H1 (cell line): Measurements from ENCODE around the gene MPPED1. TPM values are rescaled to one million over a fixed set of nuclear protein-coding genes. Genes with fewer than 3 reads are reported as not detected.

Experiments used
- CTCF ChIA-PET: fragments of 300-600 bp; sonication (Branson Sonifier 250); formaldehyde crosslinking; loops from one replicate; lab custom pipeline; 2021; ENCODE audit not compliant: partially characterized antibody; lab: Charles Lee
- POLR2A ChIA-PET: fragments of 300-600 bp; sonication (Branson Sonifier 250); formaldehyde crosslinking; loops from one replicate; lab custom pipeline; 2021; ENCODE audit warnings: inconsistent platforms; ENCODE audit not compliant: partially characterized antibody; lab: Charles Lee
- DNase-seq, 2 experiments: peaks; one replicate each; pipeline versions ENCODE4 v3.0.0 to v3.0.0-alpha.2; 2010 to 2022; ENCODE audit warnings: low spot score in 2 of 2, low read depth in 1 of 2, mixed read lengths in 1 of 2
- FAIRE-seq: peaks from 2 replicates; lab custom pipeline; 2011; peaks lifted over from hg19 to GRCh38; lab: Jason Lieb, UNC
- H2AFZ ChIP-seq: 2 replicates; pipeline ENCODE4 v1.8.1; 2012; ENCODE audit warnings: low read length, inconsistent platforms
- H2AK5ac ChIP-seq: 2 replicates; pipeline ENCODE4 v1.6.1; 2013; ENCODE audit warnings: low read depth, low read length
- H2BK120ac ChIP-seq: replicated peaks from 2 replicates; pipeline ENCODE3; 2013; ENCODE audit warnings: low read depth, low read length, inconsistent platforms
- H2BK12ac ChIP-seq: 2 replicates; pipeline ENCODE4 v1.6.1; 2013; ENCODE audit warnings: low read depth, low read length
- H2BK15ac ChIP-seq: 2 replicates; pipeline ENCODE4 v1.6.1; 2013; ENCODE audit warnings: low read length
- H2BK20ac ChIP-seq: 2 replicates; pipeline ENCODE4 v1.6.1; 2013; ENCODE audit warnings: low read length
- H2BK5ac ChIP-seq: 2 replicates; pipeline ENCODE4 v1.6.1; 2013; ENCODE audit warnings: low read depth, low read length
- H3K14ac ChIP-seq: 2 replicates; pipeline ENCODE4 v1.6.1; 2013; ENCODE audit warnings: inconsistent platforms; ENCODE audit not compliant: insufficient read length
- H3K18ac ChIP-seq: 2 replicates; pipeline ENCODE4 v1.6.1; 2013; ENCODE audit warnings: low read length; ENCODE audit errors: extremely low read depth
- H3K23ac ChIP-seq: 2 replicates; pipeline ENCODE4 v1.6.1; 2013; ENCODE audit warnings: inconsistent platforms; ENCODE audit not compliant: insufficient read length
- H3K23me2 ChIP-seq: 2 replicates; pipeline ENCODE4 v1.6.1; 2013; ENCODE audit warnings: low read depth, low read length
- H3K27ac ChIP-seq: 2 replicates; pipeline ENCODE4 v1.6.1; 2011; ENCODE audit warnings: low read depth, low read length, inconsistent platforms
- H3K27me3 ChIP-seq, 4 experiments: replicated peaks in 1 of 4; 1 replicate in 1 of 4; 2 replicates in 3 of 4; pipeline versions ENCODE4 v1.6.1 to v1.8.1; 2011 to 2013; ENCODE audit warnings: low read length in 3 of 4, mild to moderate bottlenecking in 3 of 4, inconsistent platforms in 2 of 4, mixed read lengths in 2 of 4, moderate library complexity in 1 of 4; ENCODE audit not compliant: control insufficient read depth in 3 of 4, insufficient read depth in 3 of 4; ENCODE audit errors: extremely low read depth in 1 of 4
- H3K36me3 ChIP-seq, 4 experiments: 2 replicates each; pipeline versions ENCODE4 v1.6.1 to v1.8.1; 2011 to 2013; ENCODE audit warnings: mild to moderate bottlenecking in 4 of 4, low read length in 3 of 4, moderate library complexity in 2 of 4, control low read depth in 1 of 4, inconsistent platforms in 1 of 4; ENCODE audit not compliant: insufficient read depth in 4 of 4, control insufficient read depth in 2 of 4
- H3K4ac ChIP-seq: replicated peaks from 2 replicates; pipeline ENCODE3; 2013; ENCODE audit warnings: low read length, low read depth, mixed read lengths, inconsistent platforms; ENCODE audit not compliant: insufficient read length
- H3K4me1 ChIP-seq, 4 experiments: replicated peaks in 1 of 4; 1 replicate in 1 of 4; 2 replicates in 3 of 4; pipeline versions ENCODE4 v1.6.1 to v1.8.1; 2011 to 2013; ENCODE audit warnings: low read length in 3 of 4, inconsistent platforms in 2 of 4, mixed read lengths in 1 of 4; ENCODE audit not compliant: insufficient read depth in 4 of 4, control insufficient read depth in 3 of 4
- H3K4me2 ChIP-seq, 2 experiments: 2 replicates each; pipeline versions ENCODE4 v1.6.1 to v1.8.1; 2011 to 2013; ENCODE audit warnings: low read depth in 2 of 2, low read length in 2 of 2, control low read depth in 1 of 2, inconsistent platforms in 1 of 2, mild to moderate bottlenecking in 1 of 2; ENCODE audit not compliant: insufficient read depth in 1 of 2
- H3K4me3 ChIP-seq, 4 experiments: fragments of 200-600, 300-600 bp in 1 of 4; sonication (generic), shearing (Covaris generic), sonication (Bioruptor Twin) in 1 of 4; 2 replicates each; pipeline versions ENCODE4 v1.5.1 to v1.8.1; 2011 to 2016; ENCODE audit warnings: low read length in 4 of 4, low read depth in 3 of 4, control low read depth in 2 of 4, inconsistent platforms in 2 of 4, mild to moderate bottlenecking in 2 of 4, mixed read lengths in 1 of 4, moderate library complexity in 1 of 4; ENCODE audit not compliant: insufficient read depth in 2 of 4; ENCODE audit errors: extremely low read depth in 1 of 4
- H3K56ac ChIP-seq: replicated peaks from 2 replicates; pipeline ENCODE3; 2013; ENCODE audit warnings: low read depth, mild to moderate bottlenecking, mixed read lengths, low read length, inconsistent platforms; ENCODE audit not compliant: insufficient read length
- H3K79me1 ChIP-seq: 2 replicates; pipeline ENCODE4 v1.6.1; 2013; ENCODE audit warnings: low read depth, low read length, control low read depth
- H3K79me2 ChIP-seq, 2 experiments: 2 replicates each; pipeline versions ENCODE4 v1.6.1 to v1.8.1; 2012 to 2013; ENCODE audit warnings: low read length in 2 of 2, mild to moderate bottlenecking in 2 of 2, inconsistent platforms in 1 of 2; ENCODE audit not compliant: insufficient read depth in 2 of 2, control insufficient read depth in 1 of 2
- H3K9ac ChIP-seq, 4 experiments: replicated peaks in 1 of 4; 1 replicate in 1 of 4; 2 replicates in 3 of 4; pipeline versions ENCODE4 v1.6.1 to v1.8.1; 2011 to 2013; ENCODE audit warnings: low read depth in 3 of 4, low read length in 3 of 4, control low read depth in 2 of 4, mild to moderate bottlenecking in 2 of 4, moderate library complexity in 2 of 4, inconsistent platforms in 1 of 4; ENCODE audit errors: extremely low read depth in 1 of 4
- H3K9me3 ChIP-seq, 2 experiments: 2 replicates each; pipeline versions ENCODE4 v1.6.1 to v1.8.1; 2012 to 2013; ENCODE audit warnings: mild to moderate bottlenecking in 2 of 2, moderate library complexity in 2 of 2, control low read depth in 1 of 2, inconsistent platforms in 1 of 2, low read depth in 1 of 2, low read length in 1 of 2, mixed read lengths in 1 of 2; ENCODE audit not compliant: insufficient read depth in 2 of 2
- H4K20me1 ChIP-seq, 2 experiments: replicated peaks in 1 of 2; 2 replicates each; pipeline versions ENCODE3 to v1.8.1; 2011 to 2013; ENCODE audit warnings: inconsistent platforms in 2 of 2, low read length in 2 of 2, mild to moderate bottlenecking in 1 of 2; ENCODE audit not compliant: insufficient read depth in 2 of 2, control insufficient read depth in 1 of 2
- H4K5ac ChIP-seq: 2 replicates; pipeline ENCODE4 v1.6.1; 2013; ENCODE audit warnings: low read length, low read depth, mixed read lengths, inconsistent platforms; ENCODE audit not compliant: insufficient read length
- H4K8ac ChIP-seq: 2 replicates; pipeline ENCODE4 v1.8.0; 2013; ENCODE audit warnings: mild to moderate bottlenecking, moderate library complexity, low read length, inconsistent platforms; ENCODE audit not compliant: insufficient read depth; ENCODE audit errors: extremely low read depth
- H4K91ac ChIP-seq: replicated peaks from 2 replicates; pipeline ENCODE3; 2013; ENCODE audit warnings: low read length, mixed read lengths, inconsistent platforms; ENCODE audit not compliant: insufficient read length
- HDAC2 ChIP-seq, 2 experiments: fragments of 300-600 bp in 1 of 2; sonication (generic) in 1 of 2; IDR thresholded peaks; 2 replicates each; pipeline ENCODE4 v1.6.1; 2011 to 2012; ENCODE audit warnings: low read depth in 2 of 2, low read length in 2 of 2, mild to moderate bottlenecking in 2 of 2, moderate library complexity in 2 of 2, borderline replicate concordance in 1 of 2, inconsistent platforms in 1 of 2
- RAD21 ChIP-seq, 2 experiments: IDR thresholded peaks in 1 of 2; conservative IDR thresholded peaks in 1 of 2; 2 replicates each; pipeline ENCODE4 v1.6.1; 2011; ENCODE audit warnings: low read depth in 2 of 2, low read length in 2 of 2, improper control_type of control experiment in 1 of 2, inconsistent platforms in 1 of 2, mild to moderate bottlenecking in 1 of 2, moderate library complexity in 1 of 2
- WGBS, 2 experiments: shearing (Covaris generic) in 1 of 2; methylation state at CpG; one replicate each; pipeline versions ENCODE4 v1.1.6 to v1.1.7; 2013 to 2015; ENCODE audit warnings: low lambda C conversion rate in 2 of 2, mixed read lengths in 2 of 2, inconsistent platforms in 1 of 2, low coverage in 1 of 2, missing lambda C conversion rate in 1 of 2; ENCODE audit not compliant: insufficient replicate concordance in 2 of 2, insufficient coverage in 1 of 2, insufficient read length in 1 of 2; ENCODE audit errors: extremely low coverage in 1 of 2, missing lambda C conversion rate in 1 of 2; 5-methylcytosine and 5-hydroxymethylcytosine counted together
- polyA plus RNA-seq, 7 experiments: library from polyadenylated mRNA; depleted of rRNA in 3 of 7; stranded (reverse) in 5 of 7; unstranded in 2 of 7; fragments of >200 nt in 5 of 7; fragments of 200-250 nt in 2 of 7; gene quantifications; 1 replicate in 5 of 7; 2 replicates in 1 of 7; 4 replicates in 1 of 7; pipeline versions ENCODE4 v1.2.1 to v1.2.3, GENCODE V29; 2011 to 2013; ENCODE audit warnings: missing spikeins in 2 of 7, mixed read lengths in 2 of 7
- total RNA-seq: library from RNA; stranded (reverse); fragmentation: NEBNext Ultra II Directional; extraction: Animal tissue kit (Norgen Biotek cat#: 25700); gene quantifications from 2 replicates; pipeline ENCODE4 v1.2.1, GENCODE V29; 2021

MPPED1 gene
- total and polyA plus RNA-seq, 2 of the 8 experiments (the other 6 are each of a cell fraction or from before 2014, with no cell fraction given): 0.29 to 0.37 TPM

DNA sequence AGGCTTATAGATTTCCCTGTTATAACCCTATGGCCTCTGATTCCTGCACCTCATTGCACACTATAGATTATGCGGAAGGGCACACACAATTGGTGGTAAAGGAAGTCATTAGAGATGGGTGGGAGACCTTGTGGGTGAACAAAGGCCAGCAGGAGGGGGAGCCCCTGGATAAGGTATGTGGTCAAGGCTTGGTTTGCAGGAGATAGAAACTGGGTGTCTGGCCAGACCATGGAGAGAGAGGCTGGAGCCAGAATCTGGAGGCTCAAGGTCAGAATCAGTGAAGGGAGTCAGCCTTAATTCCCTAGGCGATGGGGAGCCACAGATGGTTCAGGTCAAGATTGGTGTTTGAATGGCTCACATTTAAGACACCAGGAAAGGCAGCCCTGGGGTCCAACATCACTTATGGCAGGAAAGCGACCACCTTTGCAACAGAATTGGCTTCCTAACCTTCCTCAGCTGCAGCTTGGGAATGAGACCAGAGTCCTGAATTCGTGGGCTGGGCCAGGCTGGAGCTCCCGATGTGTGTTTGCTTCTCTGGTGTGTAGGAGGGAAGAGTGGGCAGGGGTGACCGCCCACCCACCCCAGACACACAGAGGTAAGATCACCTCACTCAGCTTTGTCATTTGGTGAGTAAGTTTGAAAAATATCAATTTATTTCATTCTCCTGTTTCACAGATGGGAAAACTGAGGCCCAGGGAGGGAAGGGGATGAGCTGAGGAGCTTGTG, 45.9 kb upstream of the MPPED1 start:
- Histone ChIP-seq H3K4me2 (no peak overlapping the region), H4K5ac (no peak overlapping the region), H2BK20ac (no peak overlapping the region), H3K27ac (no peak overlapping the region), H3K36me3 (no peaks in the 10 kb centered on the region; a peak in 1 of 8 replicates), H4K8ac (no peak overlapping the region), H3K4me3 (no peak overlapping the region), H3K56ac (no peak overlapping the region), H3K79me1 (no peaks in the 10 kb centered on the region), H3K79me2 (no peaks in the 10 kb centered on the region), H3K9me3 (peaks cover 0 to 5% of the 10 kb centered on the region in 2 experiments; a peak in 1 of 4 replicates), H4K20me1 (no peaks in the 10 kb centered on the region), H3K4me1 (peaks cover 0 to 12% (median 6%) of the 10 kb centered on the region in 4 experiments; a peak in 6 of 7 replicates), H3K4ac (no peak overlapping the region), H2AK5ac (no peak overlapping the region), H3K14ac (no peak overlapping the region)
- DNase-seq: no peak
- POLR2A ChIA-PET: no interaction called here
- TF ChIP-seq RAD21 (IDR thresholded peaks at IDR 0.05 in 1 of 2, conservative IDR thresholded peaks at IDR 0.05 in 1 of 2; ENCODE audit: low read depth in 2 of 2, low read length in 2 of 2) (peak in 1 of 2 experiments; percentile 10; a peak in 1 of 4 replicates), HDAC2 (IDR thresholded peaks at IDR 0.05; ENCODE audit: borderline replicate concordance in 1 of 2, low read depth in 2 of 2, low read length in 2 of 2) (no peak)
- TF ChIP-seq, all 59 proteins: peak for 1
- Histone ChIP-seq H3K27me3 (no peaks in the 10 kb centered on the region), H3K23ac (no peak overlapping the region), H3K23me2 (no peaks in the 10 kb centered on the region), H3K9ac (no peak overlapping the region), H2BK12ac (no peak overlapping the region), H2AFZ (no peak overlapping the region), H4K91ac (no peak overlapping the region), H3K18ac (no peak overlapping the region), H2BK15ac (no peak overlapping the region), H2BK5ac (no peak overlapping the region), H2BK120ac (no peak overlapping the region)
- no peak for FAIRE-seq
- CTCF ChIA-PET: interaction anchor here (0.8 to 5.9 kb wide), 3 partner anchors 21 to 137 kb away, joined by 3 to 38 read pairs (median 6); partner anchors contain the start of gene SCUBE1
- 90% methylated on average over 6 of the region's 6 CpGs; no CpG with 5 or more reads in 1 of the 2 experiments for WGBS, 2 experiments
